HepG2 (cell line): ENCODE results near the gene MBTPS1. TPM values are rescaled to one million over a fixed set of nuclear protein-coding genes. Genes with fewer than 3 reads are reported as not detected.

Source experiments
- CREM ChIP-seq, 2 experiments: sonication (generic) in 1 of 2; formaldehyde crosslinking in 1 of 2; IDR thresholded peaks; 2 replicates each; pipeline versions ENCODE4 v1.4.0 to v1.6.1; 2016 to 2020; ENCODE audit warnings: antibody characterized with exemption in 1 of 2, mild to moderate bottlenecking in 1 of 2, missing genetic modification reagents in 1 of 2
- MIER3 ChIP-seq: IDR thresholded peaks from 2 replicates; pipeline ENCODE4 v1.6.1; 2016; ENCODE audit warnings: missing compliant biosample characterization, borderline replicate concordance
- MNT ChIP-seq: fragments of 450-650 bp; IDR thresholded peaks from 2 replicates; pipeline ENCODE4 v1.6.1; 2016
- NONO ChIP-seq, 2 experiments: fragments of 450-650 bp in 1 of 2; sonication (generic) in 1 of 2; formaldehyde crosslinking in 1 of 2; IDR thresholded peaks in 1 of 2; conservative IDR thresholded peaks in 1 of 2; 2 replicates each; pipeline versions ENCODE4 v1.6.1 to v1.8.0; 2017 to 2022; ENCODE audit warnings: mild to moderate bottlenecking in 1 of 2, missing genetic modification reagents in 1 of 2, moderate library complexity in 1 of 2
- TBX3 ChIP-seq: fragments of 450-650 bp; IDR thresholded peaks from 2 replicates; pipeline ENCODE4 v1.6.1; 2017; ENCODE audit warnings: antibody characterized with exemption, mild to moderate bottlenecking, inconsistent platforms, borderline replicate concordance
- ZBTB20 ChIP-seq: sonication (generic); formaldehyde crosslinking; IDR thresholded peaks from 2 replicates; pipeline ENCODE4 v1.8.1; 2023; ENCODE audit warnings: missing genetic modification reagents, low read depth, mild to moderate bottlenecking, borderline replicate concordance
- ZBTB4 ChIP-seq: sonication (generic); formaldehyde crosslinking; IDR thresholded peaks from 2 replicates; pipeline ENCODE4 v1.4.0; 2020; ENCODE audit warnings: missing genetic modification reagents, mild to moderate bottlenecking, borderline replicate concordance
- ZBTB7B ChIP-seq: sonication (generic); formaldehyde crosslinking; IDR thresholded peaks from 2 replicates; pipeline ENCODE4 v1.4.0; 2020; ENCODE audit warnings: missing genetic modification reagents
- ZFY ChIP-seq: sonication (generic); formaldehyde crosslinking; IDR thresholded peaks from 2 replicates; pipeline ENCODE4 v1.4.0; 2020; ENCODE audit warnings: missing genetic modification reagents
- ZNF264 ChIP-seq: sonication (generic); formaldehyde crosslinking; IDR thresholded peaks from 2 replicates; pipeline ENCODE4 v1.4.0; 2020; ENCODE audit warnings: missing genetic modification reagents
- ZNF329 ChIP-seq: sonication (generic); formaldehyde crosslinking; IDR thresholded peaks from 2 replicates; pipeline ENCODE4 v1.9.0; 2021; ENCODE audit warnings: low read depth, mild to moderate bottlenecking, missing genetic modification reagents
- ZNF335 ChIP-seq: sonication (generic); formaldehyde crosslinking; IDR thresholded peaks from 2 replicates; pipeline ENCODE4 v1.4.0; 2020; ENCODE audit warnings: missing genetic modification reagents
- ZNF543 ChIP-seq: sonication (generic); formaldehyde crosslinking; IDR thresholded peaks from 2 replicates; pipeline ENCODE4 v1.4.0; 2020; ENCODE audit warnings: mild to moderate bottlenecking, missing genetic modification reagents
- ZNF547 ChIP-seq: sonication (generic); formaldehyde crosslinking; IDR thresholded peaks from 2 replicates; pipeline ENCODE4 v1.5.1; 2020; ENCODE audit warnings: mild to moderate bottlenecking, missing genetic modification reagents
- ZNF574 ChIP-seq: sonication (generic); formaldehyde crosslinking; IDR thresholded peaks from 2 replicates; pipeline ENCODE4 v1.4.0; 2020; ENCODE audit warnings: missing genetic modification reagents
- ZNF629 ChIP-seq: sonication (generic); formaldehyde crosslinking; conservative IDR thresholded peaks from 2 replicates; pipeline ENCODE4 v1.5.0; 2020; ENCODE audit warnings: missing genetic modification reagents
- polyA plus RNA-seq, 8 experiments: library from polyadenylated mRNA; depleted of rRNA in 3 of 8; stranded (reverse) in 7 of 8; unstranded in 1 of 8; fragments of >200 nt; fragmentation: Illumina TruSeq in 4 of 8; extraction: Trizol in 4 of 8; gene quantifications; 2 replicates each; pipeline versions ENCODE4 v1.2.1 to v1.2.3, GENCODE V29; 2011 to 2016; ENCODE audit warnings: low read depth in 4 of 8, missing spikeins in 1 of 8, mixed read lengths in 1 of 8; ENCODE audit not compliant: insufficient read depth in 1 of 8
- total RNA-seq, 5 experiments: library from RNA; depleted of rRNA; stranded (reverse); fragments of >200 nt; fragmentation: Illumina TruSeq; extraction: Trizol; gene quantifications; 2 replicates each; pipeline ENCODE4 v1.2.3, GENCODE V29; 2016; ENCODE audit warnings: low read depth in 1 of 5
- TF ChIP-seq, protein P1 (sequence below): IDR thresholded peaks from 2 replicates; pipeline ENCODE4 v1.6.1; 2016; ENCODE audit warnings: missing compliant biosample characterization, missing genetic modification reagents, borderline replicate concordance
- TF ChIP-seq, protein P2 (sequence below): sonication (generic); formaldehyde crosslinking; IDR thresholded peaks from 2 replicates; pipeline ENCODE4 v1.5.1; 2020; ENCODE audit warnings: mild to moderate bottlenecking, moderate library complexity, missing genetic modification reagents

MBTPS1 gene
- total and polyA plus RNA-seq, 2 of the 13 experiments (the other 11 are each of a cell fraction or from before 2014, with no cell fraction given), result 56.7 to 91.3 TPM

- TF ChIP-seq ZNF547 (no peak), ZFY (CRISPR knock-in tag) (peak; percentile 53), ZBTB4 (CRISPR knock-in tag) (no peak), TBX3 (peak; percentile 96), ZNF543 (CRISPR knock-in tag) (no peak), ZNF574 (no peak), ZBTB7B (CRISPR knock-in tag) (0 out of 2 replicates have a peak, but pooled peaks have one; percentile 41), MNT (0 out of 2 replicates have a peak, but pooled peaks have one; percentile 14), NONO (IDR thresholded peaks at IDR 0.05) (no peak), NONO (CRISPR knock-in tag; conservative IDR thresholded peaks at IDR 0.05) (no peak), ZNF329 (CRISPR knock-in tag) (no peak), ZNF629 (CRISPR knock-in tag) (peak; percentile 98), ZBTB20 (CRISPR knock-in tag) (0 out of 2 replicates have a peak, but pooled peaks have one; percentile 50), MIER3 (CRISPR knock-in tag) (peak; percentile 76; the same call in 1 of the 2 replicates), ZNF264 (CRISPR knock-in tag) (peak; percentile 54; the same call in 1 of the 2 replicates), CREM (IDR thresholded peaks at IDR 0.05) (peak; percentile 59), CREM (CRISPR knock-in tag; IDR thresholded peaks at IDR 0.05) (no peak), ZNF335 (CRISPR knock-in tag) (peak; percentile 62; the same call in 1 of the 2 replicates)
- TF ChIP-seq, protein P1, sequence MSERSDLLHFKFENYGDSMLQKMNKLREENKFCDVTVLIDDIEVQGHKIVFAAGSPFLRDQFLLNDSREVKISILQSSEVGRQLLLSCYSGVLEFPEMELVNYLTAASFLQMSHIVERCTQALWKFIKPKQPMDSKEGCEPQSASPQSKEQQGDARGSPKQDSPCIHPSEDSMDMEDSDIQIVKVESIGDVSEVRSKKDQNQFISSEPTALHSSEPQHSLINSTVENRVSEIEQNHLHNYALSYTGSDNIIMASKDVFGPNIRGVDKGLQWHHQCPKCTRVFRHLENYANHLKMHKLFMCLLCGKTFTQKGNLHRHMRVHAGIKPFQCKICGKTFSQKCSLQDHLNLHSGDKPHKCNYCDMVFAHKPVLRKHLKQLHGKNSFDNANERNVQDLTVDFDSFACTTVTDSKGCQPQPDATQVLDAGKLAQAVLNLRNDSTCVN, result 0 out of 2 replicates have a peak, but pooled peaks have one; percentile 33
- TF ChIP-seq, protein P2, sequence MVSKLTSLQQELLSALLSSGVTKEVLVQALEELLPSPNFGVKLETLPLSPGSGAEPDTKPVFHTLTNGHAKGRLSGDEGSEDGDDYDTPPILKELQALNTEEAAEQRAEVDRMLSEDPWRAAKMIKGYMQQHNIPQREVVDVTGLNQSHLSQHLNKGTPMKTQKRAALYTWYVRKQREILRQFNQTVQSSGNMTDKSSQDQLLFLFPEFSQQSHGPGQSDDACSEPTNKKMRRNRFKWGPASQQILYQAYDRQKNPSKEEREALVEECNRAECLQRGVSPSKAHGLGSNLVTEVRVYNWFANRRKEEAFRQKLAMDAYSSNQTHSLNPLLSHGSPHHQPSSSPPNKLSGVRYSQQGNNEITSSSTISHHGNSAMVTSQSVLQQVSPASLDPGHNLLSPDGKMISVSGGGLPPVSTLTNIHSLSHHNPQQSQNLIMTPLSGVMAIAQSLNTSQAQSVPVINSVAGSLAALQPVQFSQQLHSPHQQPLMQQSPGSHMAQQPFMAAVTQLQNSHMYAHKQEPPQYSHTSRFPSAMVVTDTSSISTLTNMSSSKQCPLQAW (CRISPR knock-in tag), result peak; percentile 59; the same call in 1 of the 2 replicates
Observed at GRCh38 chr16:84096447-84097005, 20.2 kb downstream of the MBTPS1 start (continued).
